Vagina (tissue), 2 donors: ENCODE results near the gene INSC. TPM values are rescaled to one million over a fixed set of nuclear protein-coding genes. Genes with fewer than 3 reads are reported as not detected.
A peak's percentile ranks its signal among the peaks of the same experiment; 100 is the strongest.

Source experiments
- DNase-seq, 2 donors: peaks; one replicate each; pipeline ENCODE4 v3.0.0-alpha.2; 2017; ENCODE audit errors: extremely low spot score in 2 of 2
- H3K27ac ChIP-seq: fragments of 200-600 bp; sonication (generic); one replicate; pipeline ENCODE4 v1.5.1; 2019
- H3K27me3 ChIP-seq: fragments of 200-600 bp; sonication (generic); one replicate; pipeline ENCODE4 v1.5.1; 2019
- H3K36me3 ChIP-seq, 2 donors: fragments of 200-600 bp; sonication (generic); one replicate each; pipeline ENCODE4 v1.5.1; 2017 to 2019
- H3K4me1 ChIP-seq: fragments of 200-600 bp; sonication (generic); one replicate; pipeline ENCODE4 v1.5.1; 2019
- H3K4me3 ChIP-seq, 2 donors: fragments of 200-600 bp; sonication (generic); 1 replicate in 1 of 2; 2 replicates in 1 of 2; pipeline ENCODE4 v1.5.1; 2016 to 2019
- H3K9me3 ChIP-seq: fragments of 200-600 bp; sonication (generic); one replicate; pipeline ENCODE4 v1.5.1; 2019
- POLR2A ChIP-seq, 2 donors: fragments of 450-650 bp; IDR thresholded peaks; one replicate each; pipeline ENCODE4 v1.6.1; 2017; ENCODE audit warnings: antibody characterized with exemption in 2 of 2, mild to moderate bottlenecking in 2 of 2, moderate library complexity in 2 of 2
- POLR2AphosphoS5 ChIP-seq, 2 donors: sonication (generic); formaldehyde crosslinking; IDR thresholded peaks; one replicate each; pipeline ENCODE4 v1.9.0; 2017; ENCODE audit warnings: antibody characterized with exemption in 2 of 2, mild to moderate bottlenecking in 2 of 2, low read depth in 1 of 2; ENCODE audit not compliant: insufficient read depth in 1 of 2
- intact Hi-C: fragments of 100-400 bp; cut with DNase I; formaldehyde crosslinking; loops from one replicate; pipeline ENCODE4 v1.15.1; 2023
- total RNA-seq: library from RNA; depleted of rRNA; stranded (reverse); fragments of >200 nt; gene quantifications from one replicate; pipeline ENCODE4 v1.2.3, GENCODE V29; 2016
- TF ChIP-seq, protein P1 (sequence below), 3 experiments: fragments of 450-650 bp in 2 of 3; fragments of 200-600 bp in 1 of 3; sonication (generic) in 1 of 3; IDR thresholded peaks; one replicate each; pipeline ENCODE4 v1.5.1; 2017 to 2019; ENCODE audit warnings: antibody characterized with exemption in 3 of 3, mild to moderate bottlenecking in 2 of 3, moderate library complexity in 2 of 3

Gene INSC
- total RNA-seq, 1 donor from 2014 or later = 3.2 TPM

DNA sequence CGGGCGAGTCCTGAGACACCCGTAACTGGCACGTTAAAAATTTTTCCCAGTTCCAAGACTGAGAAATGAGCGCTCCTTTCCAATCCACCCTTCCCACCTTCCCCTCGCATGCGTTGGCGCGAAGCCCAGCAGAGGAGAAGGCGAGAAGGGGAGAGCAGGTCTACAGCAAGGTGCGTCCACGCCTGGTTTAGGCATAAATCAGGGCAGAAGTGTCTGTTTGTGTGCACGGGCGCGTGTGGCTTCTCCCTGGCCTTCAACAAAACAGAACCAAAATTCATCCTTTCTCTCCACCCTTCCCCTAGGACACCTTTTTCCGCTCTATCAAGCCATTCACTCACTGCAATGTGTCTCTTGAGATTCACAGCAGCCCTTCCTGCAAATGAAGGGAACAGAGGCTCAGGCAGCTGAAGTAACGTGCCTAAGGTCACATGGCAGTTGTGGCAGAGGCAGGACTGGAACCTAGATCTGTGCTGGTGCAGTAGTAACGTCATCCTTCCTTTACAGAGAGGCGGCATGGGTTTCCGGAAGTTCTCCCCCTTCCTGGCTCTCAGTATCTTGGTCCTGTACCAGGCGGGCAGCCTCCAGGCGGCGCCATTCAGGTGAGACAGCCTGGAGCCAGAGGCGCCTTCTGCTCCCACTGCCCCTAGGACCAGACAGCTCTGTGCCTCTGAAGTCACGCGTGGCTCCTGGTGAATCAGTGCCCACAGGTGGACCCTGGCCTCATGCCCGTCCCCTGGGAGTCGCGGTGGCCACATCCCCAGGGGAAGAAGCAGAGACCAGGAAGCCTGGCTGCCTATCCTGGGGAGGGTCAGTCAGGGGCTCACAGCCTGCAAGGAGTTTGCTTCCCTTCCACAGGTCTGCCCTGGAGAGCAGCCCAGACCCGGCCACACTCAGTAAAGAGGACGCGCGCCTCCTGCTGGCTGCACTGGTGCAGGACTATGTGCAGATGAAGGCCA, 40.2 kb upstream of the INSC start:
- DNase-seq = no peak
- H3K27ac ChIP-seq = no peak overlapping the region
- no peaks in the 10 kb centered on the region for H3K27me3 ChIP-seq
- peak overlapping the region; percentile 24 to 33 for H3K4me3 ChIP-seq
- TF ChIP-seq POLR2A (IDR thresholded peaks at IDR 0.05) = no peak
- TF ChIP-seq, protein P1, sequence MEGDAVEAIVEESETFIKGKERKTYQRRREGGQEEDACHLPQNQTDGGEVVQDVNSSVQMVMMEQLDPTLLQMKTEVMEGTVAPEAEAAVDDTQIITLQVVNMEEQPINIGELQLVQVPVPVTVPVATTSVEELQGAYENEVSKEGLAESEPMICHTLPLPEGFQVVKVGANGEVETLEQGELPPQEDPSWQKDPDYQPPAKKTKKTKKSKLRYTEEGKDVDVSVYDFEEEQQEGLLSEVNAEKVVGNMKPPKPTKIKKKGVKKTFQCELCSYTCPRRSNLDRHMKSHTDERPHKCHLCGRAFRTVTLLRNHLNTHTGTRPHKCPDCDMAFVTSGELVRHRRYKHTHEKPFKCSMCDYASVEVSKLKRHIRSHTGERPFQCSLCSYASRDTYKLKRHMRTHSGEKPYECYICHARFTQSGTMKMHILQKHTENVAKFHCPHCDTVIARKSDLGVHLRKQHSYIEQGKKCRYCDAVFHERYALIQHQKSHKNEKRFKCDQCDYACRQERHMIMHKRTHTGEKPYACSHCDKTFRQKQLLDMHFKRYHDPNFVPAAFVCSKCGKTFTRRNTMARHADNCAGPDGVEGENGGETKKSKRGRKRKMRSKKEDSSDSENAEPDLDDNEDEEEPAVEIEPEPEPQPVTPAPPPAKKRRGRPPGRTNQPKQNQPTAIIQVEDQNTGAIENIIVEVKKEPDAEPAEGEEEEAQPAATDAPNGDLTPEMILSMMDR (IDR thresholded peaks at IDR 0.05) = peak in 2 of 3 experiments; percentile 4 to 47
- intact Hi-C loops = no loop called here
- no peaks in the 10 kb centered on the region for H3K36me3 ChIP-seq
- H3K9me3 ChIP-seq = no peaks in the 10 kb centered on the region
- peaks cover 18% of the 10 kb centered on the region for H3K4me1 ChIP-seq

DNA sequence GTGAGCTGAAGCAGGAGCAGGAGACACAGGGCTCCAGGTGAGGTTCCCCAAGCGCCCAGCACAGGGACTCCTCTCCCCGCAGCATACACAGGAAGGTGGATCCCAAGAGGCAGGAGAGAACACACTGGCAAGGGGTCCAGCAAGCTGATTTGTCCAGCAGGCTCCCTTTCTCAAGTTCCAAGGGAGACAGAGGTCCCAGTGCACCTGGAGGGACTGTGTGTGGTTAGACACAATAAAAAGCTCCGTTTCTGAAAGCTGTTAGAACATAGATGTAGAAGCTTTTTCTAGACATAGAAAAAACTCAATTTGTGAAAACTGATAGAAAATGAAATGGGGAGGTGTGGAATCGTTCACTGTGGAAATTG, 39.6 kb upstream of the INSC start:
- no peaks in the 10 kb centered on the region for H3K27me3 ChIP-seq
- H3K9me3 ChIP-seq = no peaks in the 10 kb centered on the region
- no peak for DNase-seq
- no peak overlapping the region for H3K4me3 ChIP-seq
- intact Hi-C loops = no loop called here
- no peak overlapping the region for H3K27ac ChIP-seq
- H3K4me1 ChIP-seq = peaks cover 18% of the 10 kb centered on the region
- no peak for TF ChIP-seq POLR2AphosphoS5 (IDR thresholded peaks at IDR 0.05; ENCODE audit: insufficient read depth in 1 of 2, low read depth in 1 of 2)
- TF ChIP-seq, protein P1 (IDR thresholded peaks at IDR 0.05) = no peak
- no peak for TF ChIP-seq POLR2A (IDR thresholded peaks at IDR 0.05)
- H3K36me3 ChIP-seq = no peaks in the 10 kb centered on the region

DNA sequence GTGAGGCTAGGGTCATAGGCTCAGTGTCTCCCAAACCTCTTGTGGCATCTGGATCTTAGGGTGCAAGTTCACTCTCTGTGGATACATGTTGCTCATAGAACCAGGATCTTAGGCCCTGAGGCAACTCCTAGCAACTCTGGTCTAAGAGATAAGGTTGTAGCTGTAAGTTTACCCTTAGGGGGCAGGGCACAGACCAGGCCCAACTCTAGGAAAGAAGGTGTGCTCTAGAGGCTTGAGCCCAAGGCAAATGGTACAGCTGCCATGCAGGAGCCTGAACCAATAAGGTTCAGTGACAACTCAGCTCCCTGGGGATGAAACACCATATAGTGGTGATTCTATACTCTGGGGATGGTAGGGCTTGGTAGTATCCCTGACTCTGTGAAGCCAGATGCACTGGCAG, 23.5 kb upstream of the INSC start:
- no peaks in the 10 kb centered on the region for H3K36me3 ChIP-seq
- H3K27ac ChIP-seq = no peak overlapping the region
- no peak overlapping the region for H3K4me3 ChIP-seq
- no peaks in the 10 kb centered on the region for H3K27me3 ChIP-seq
- H3K4me1 ChIP-seq = no peaks in the 10 kb centered on the region
- TF ChIP-seq POLR2A (IDR thresholded peaks at IDR 0.05) = no peak
- no peak for DNase-seq
- intact Hi-C loops = no loop called here
- no peaks in the 10 kb centered on the region for H3K9me3 ChIP-seq

DNA sequence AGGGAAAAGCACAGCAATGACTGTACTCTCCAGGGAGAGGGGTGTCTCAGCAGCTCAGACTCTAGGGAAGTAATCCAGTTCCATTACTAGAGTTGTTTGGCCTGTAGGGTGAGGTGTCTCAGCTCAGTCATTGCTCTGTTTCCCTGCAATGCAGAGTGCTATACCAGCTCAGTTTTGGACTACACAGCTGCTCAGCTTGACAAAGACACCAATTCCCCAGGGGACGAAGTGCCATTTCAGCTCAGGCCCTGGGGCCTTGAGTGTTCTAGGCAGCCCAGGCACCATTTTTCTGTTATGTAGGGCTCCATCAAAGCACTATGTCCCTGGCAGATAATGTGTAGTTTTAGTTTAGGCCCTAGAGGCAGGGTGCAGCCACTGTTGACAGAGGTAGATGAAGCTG, 23.1 kb upstream of the INSC start:
- DNase-seq = no peak
- Histone ChIP-seq H3K27me3 (no peaks in the 10 kb centered on the region), H3K36me3 (no peaks in the 10 kb centered on the region), H3K9me3 (no peaks in the 10 kb centered on the region), H3K27ac (no peak overlapping the region), H3K4me1 (no peaks in the 10 kb centered on the region), H3K4me3 (no peak overlapping the region)
- TF ChIP-seq POLR2AphosphoS5 (IDR thresholded peaks at IDR 0.05; ENCODE audit: insufficient read depth in 1 of 2, low read depth in 1 of 2) (no peak), POLR2A (IDR thresholded peaks at IDR 0.05) (no peak)
- TF ChIP-seq, protein P1 (IDR thresholded peaks at IDR 0.05) = no peak
- intact Hi-C loops = no loop called here

DNA sequence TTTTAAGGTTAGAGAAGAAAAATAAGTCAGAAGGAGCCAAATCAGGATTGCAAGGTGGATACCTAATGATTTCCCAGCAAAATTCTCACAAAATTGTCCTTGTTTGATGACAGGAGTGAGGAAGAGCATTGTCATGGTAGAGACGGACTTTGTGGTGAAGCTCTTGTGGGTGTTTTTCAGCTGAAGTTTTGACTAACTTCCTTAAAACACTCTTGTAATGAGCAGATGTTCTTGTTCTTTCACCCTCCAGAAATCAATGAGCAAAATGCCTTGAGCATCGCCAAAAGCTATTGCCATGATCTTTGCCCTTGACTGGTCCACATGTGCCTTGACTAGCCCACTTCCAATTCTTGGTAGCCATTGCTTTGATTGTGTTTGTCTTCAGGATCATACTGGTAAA, 21.3 kb upstream of the INSC start:
- no peak overlapping the region for H3K4me3 ChIP-seq
- H3K9me3 ChIP-seq = no peaks in the 10 kb centered on the region

More for the DNA sequence above, 21.3 kb upstream of the INSC start:
- Histone ChIP-seq H3K27ac (no peak overlapping the region), H3K27me3 (no peaks in the 10 kb centered on the region), H3K36me3 (no peaks in the 10 kb centered on the region), H3K4me1 (no peaks in the 10 kb centered on the region)
- no peak for DNase-seq
- intact Hi-C loops = no loop called here
- TF ChIP-seq POLR2AphosphoS5 (IDR thresholded peaks at IDR 0.05; ENCODE audit: insufficient read depth in 1 of 2, low read depth in 1 of 2) = no peak
- TF ChIP-seq, protein P1 (IDR thresholded peaks at IDR 0.05) = no peak
- no peak for TF ChIP-seq POLR2A (IDR thresholded peaks at IDR 0.05)
